Measurements from ENCODE around the gene TPRN.

Gene TPRN

GRCh38 chr9:137157618-137158415 is 42.7 kb downstream of the TPRN start:
- DNase-seq = no peak

- DNase-seq = no peak
These were observed 43.8 kb downstream of the TPRN start for GRCh38 chr9:137156567-137157375.

- DNase-seq = no peak
These were observed 47.6 kb downstream of the TPRN start for GRCh38 chr9:137152844-137153405.

- no peak for DNase-seq
These were observed 49.7 kb downstream of the TPRN start for GRCh38 chr9:137150617-137151457.

- no peak for DNase-seq
These were observed 50.5 kb downstream of the TPRN start for GRCh38 chr9:137149942-137150616.

- DNase-seq = no peak
These were observed 51.2 kb downstream of the TPRN start for GRCh38 chr9:137149363-137149762.

GRCh38 chr9:137148661-137149060 is 51.9 kb downstream of the TPRN start:
- no peak for DNase-seq

GRCh38 chr9:137148242-137148641 is 52.3 kb downstream of the TPRN start:
- no peak for DNase-seq

- no peak for DNase-seq
These were observed 52.8 kb downstream of the TPRN start for GRCh38 chr9:137147793-137148160.

GRCh38 chr9:137147091-137147792 is 53.3 kb downstream of the TPRN start:
- no peak for DNase-seq

- no peak for DNase-seq
These were observed 54.0 kb downstream of the TPRN start for GRCh38 chr9:137146527-137146918.

GRCh38 chr9:137145731-137146526 is 54.6 kb downstream of the TPRN start:
- DNase-seq = no peak

- no peak for DNase-seq
These were observed 57.1 kb downstream of the TPRN start for GRCh38 chr9:137143459-137143858.

GRCh38 chr9:137141976-137142936 is 58.3 kb downstream of the TPRN start:
- no peak for DNase-seq

All from amniotic stem cell (primary cell).